Measurements from ENCODE around the gene MISP. TPM values are rescaled to one million over a fixed set of nuclear protein-coding genes. Genes with fewer than 3 reads are reported as not detected.
A peak's percentile ranks its signal among the peaks of the same experiment; 100 is the strongest.
"Not testable (repeated sequence)": the region's sequence is repeated elsewhere in the genome, so short reads cannot be mapped to it uniquely, and the experiment has no call there.

The MISP gene
- total RNA-seq (not detected), polyA plus RNA-seq (not detected), total RNA-seq (1.6 reads per million, percentile 5 among the genes with 10 or more reads in this experiment)

DNA sequence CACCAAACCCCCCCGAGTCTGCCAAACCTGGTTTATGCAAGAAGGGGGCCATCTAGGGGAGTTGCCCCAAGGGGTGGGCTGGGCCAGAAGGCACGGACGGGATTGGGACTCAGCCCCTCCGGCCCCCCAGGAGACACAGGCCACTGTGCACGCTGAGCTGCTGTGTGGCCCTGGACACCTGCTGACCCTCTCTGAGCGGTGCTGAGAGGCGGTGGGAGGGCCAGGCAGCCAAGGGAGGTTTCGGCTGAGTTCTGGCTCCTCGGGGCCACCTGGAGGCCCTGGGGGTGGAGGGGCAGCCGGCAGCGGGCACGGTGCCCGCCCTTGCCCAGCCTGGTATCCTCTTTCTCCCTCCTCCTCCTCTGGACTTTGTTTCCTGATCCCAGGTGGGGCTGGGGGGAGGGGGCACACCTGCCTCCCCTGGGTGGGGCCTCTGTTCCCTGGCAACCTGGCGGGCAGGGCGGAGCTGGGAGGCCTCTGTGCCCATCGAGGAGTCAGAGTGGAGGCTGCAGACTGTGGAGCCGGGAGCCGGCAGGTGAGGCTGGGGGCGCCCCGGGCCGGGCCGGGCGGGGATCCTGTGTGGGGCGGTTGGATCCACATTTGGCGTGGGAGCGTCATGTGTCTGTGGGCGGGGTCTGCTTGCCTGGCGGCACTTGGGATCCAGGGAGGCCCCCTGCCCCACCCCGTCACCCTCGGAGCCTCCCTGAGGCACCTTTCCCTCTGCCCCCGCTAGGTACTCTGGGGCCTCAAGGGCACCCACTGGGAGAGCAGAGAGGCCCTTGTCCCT, at the start of gene MISP:
Gene MISP, plus strand, starts transcription at position 473 of the 784 bp plus-strand sequence. CDS start 5,835 bp downstream, outside the sequence.
- Mint-ChIP-seq H3K36me3 (no peaks in the 10 kb centered on the region), H3K27ac (no peak within 1 kb of the TSS), H3K4me1 (no peaks in the 10 kb centered on the region), H3K27me3 (peaks cover 0 to 3% (median 0%) of the 10 kb centered on the region in 5 donors), H3K9me3 (peaks cover 0 to 8% (median 2%) of the 10 kb centered on the region in 11 donors), H3K4me3 (no peak within 1 kb of the TSS)
- CTCF ChIA-PET = no interaction called here
- DNase-seq (no peak), ATAC-seq (no peak)
- intact Hi-C loops (cut with micrococcal nuclease) = no loop called here
- Histone ChIP-seq H3K27ac (ENCODE audit: low read depth, low read length) (no peak within 1 kb of the TSS), H3K36me3 (ENCODE audit: control insufficient read depth in 2 of 3, insufficient read depth in 3 of 3, low read length in 3 of 3) (no peaks in the 10 kb centered on the region), H3K4me1 (ENCODE audit: control insufficient read depth in 2 of 2, insufficient read depth in 2 of 2, low read length in 2 of 2) (no peaks in the 10 kb centered on the region), H3K4me3 (ENCODE audit: low read length) (no peak within 1 kb of the TSS), H3K9me3 (ENCODE audit: control insufficient read depth in 2 of 3, low read length in 3 of 3) (peaks cover 0 to 12% (median 0%) of the 10 kb centered on the region in 3 experiments), H3K27me3 (ENCODE audit: control insufficient read depth in 2 of 2, insufficient read depth in 2 of 2, low read length in 2 of 2) (no peaks in the 10 kb centered on the region)
- POLR2A ChIA-PET = no interaction called here

DNA sequence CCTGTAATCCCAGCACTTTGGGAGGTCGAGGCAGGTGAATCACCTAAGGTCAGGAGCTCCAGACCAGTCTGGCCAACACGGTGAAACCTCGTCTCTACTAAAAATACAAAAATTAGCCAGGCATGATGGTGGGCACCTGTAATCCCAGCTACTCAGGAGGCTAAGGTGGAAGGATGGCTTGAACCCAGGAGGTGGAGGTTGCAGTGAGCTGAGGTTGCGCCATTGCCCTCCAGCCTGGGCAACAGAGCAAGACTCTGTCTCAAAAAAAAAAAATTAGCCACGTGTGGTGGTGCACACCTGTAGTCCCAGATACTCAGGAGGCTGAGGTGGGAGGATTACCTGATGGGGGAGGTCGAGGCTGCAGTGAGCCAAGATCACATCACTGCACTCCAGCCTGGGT, 48.1 kb upstream of the MISP start:
- H3K9me3 ChIP-seq (ENCODE audit: control insufficient read depth in 2 of 3, low read length in 3 of 3); POLR2A ChIA-PET; H3K4me3 ChIP-seq (ENCODE audit: low read length); ATAC-seq; H3K36me3 Mint-ChIP-seq; H3K27ac ChIP-seq (ENCODE audit: low read depth, low read length); CTCF ChIA-PET; DNase-seq; H3K36me3 ChIP-seq (ENCODE audit: control insufficient read depth in 2 of 3, insufficient read depth in 3 of 3, low read length in 3 of 3); H3K9me3 Mint-ChIP-seq; H3K4me1 ChIP-seq (ENCODE audit: control insufficient read depth in 2 of 2, insufficient read depth in 2 of 2, low read length in 2 of 2); H3K27me3 ChIP-seq (ENCODE audit: control insufficient read depth in 2 of 2, insufficient read depth in 2 of 2, low read length in 2 of 2): not testable (repeated sequence)
- peaks cover 4 to 24% (median 9%) of the 10 kb centered on the region in 5 donors for H3K27me3 Mint-ChIP-seq
- peak overlapping the region in 1 of 9 donors; percentile 13 for H3K27ac Mint-ChIP-seq
- intact Hi-C loops (cut with micrococcal nuclease) = loop anchor here in 1 of 2 donors (1.0 kb wide), 1 partner anchor 23 kb away; no protein-coding TSS in a partner anchor
- H3K4me3 Mint-ChIP-seq = peak overlapping the region in 8 of 10 donors; percentile 3 to 79 (median 43)
- peaks cover 0 to 19% (median 11%) of the 10 kb centered on the region in 7 donors for H3K4me1 Mint-ChIP-seq

DNA sequence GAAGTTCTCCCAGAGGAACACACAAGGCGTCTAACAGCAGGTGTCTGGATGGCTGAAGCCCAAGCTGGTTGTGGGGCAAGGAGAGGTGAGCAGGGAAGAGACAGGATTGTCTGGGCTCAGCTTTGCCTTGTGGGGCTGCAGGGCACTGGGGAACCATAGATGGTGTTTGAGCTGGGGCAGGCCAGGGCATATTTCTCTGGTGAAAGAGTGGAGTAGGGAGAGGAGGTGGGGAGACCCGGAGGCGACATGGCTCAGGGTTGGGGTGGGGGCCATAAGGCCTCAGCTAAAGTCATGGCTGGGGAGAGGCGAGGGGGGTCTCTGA, 47.6 kb upstream of the MISP start:
- peaks cover 0 to 5% of the 10 kb centered on the region in 2 donors for H3K27me3 ChIP-seq (ENCODE audit: control insufficient read depth in 2 of 2, insufficient read depth in 2 of 2, low read length in 2 of 2)
- peaks cover 0 to 3% (median 0%) of the 10 kb centered on the region in 5 donors for H3K36me3 Mint-ChIP-seq
- peaks cover 0 to 20% (median 12%) of the 10 kb centered on the region in 7 donors for H3K4me1 Mint-ChIP-seq
- H3K27me3 Mint-ChIP-seq = peaks cover 7 to 27% (median 9%) of the 10 kb centered on the region in 5 donors
- H3K27ac ChIP-seq (ENCODE audit: low read depth, low read length) = no peak overlapping the region
- ATAC-seq (no peak), DNase-seq (no peak)
- peak overlapping the region in 4 of 9 donors; percentile 3 to 78 (median 30) for H3K27ac Mint-ChIP-seq
- intact Hi-C loops (cut with micrococcal nuclease) = loop anchor here in 1 of 2 donors (1.0 kb wide), 1 partner anchor 23 kb away; no protein-coding TSS in a partner anchor
- no peaks in the 10 kb centered on the region for H3K36me3 ChIP-seq (ENCODE audit: control insufficient read depth in 2 of 3, insufficient read depth in 3 of 3, low read length in 3 of 3)
- H3K4me1 ChIP-seq (ENCODE audit: control insufficient read depth in 2 of 2, insufficient read depth in 2 of 2, low read length in 2 of 2) = peaks cover 0 to 6% of the 10 kb centered on the region in 2 donors
- ChIA-PET POLR2A (no interaction called here), CTCF (no interaction called here)
- no peak overlapping the region for H3K4me3 ChIP-seq (ENCODE audit: low read length)
- peaks cover 0 to 3% (median 0%) of the 10 kb centered on the region in 3 experiments for H3K9me3 ChIP-seq (ENCODE audit: control insufficient read depth in 2 of 3, low read length in 3 of 3)
- H3K9me3 Mint-ChIP-seq = peaks cover 0 to 5% (median 0%) of the 10 kb centered on the region in 11 donors
- peak overlapping the region in 7 of 10 donors; percentile 5 to 79 (median 42) for H3K4me3 Mint-ChIP-seq

DNA sequence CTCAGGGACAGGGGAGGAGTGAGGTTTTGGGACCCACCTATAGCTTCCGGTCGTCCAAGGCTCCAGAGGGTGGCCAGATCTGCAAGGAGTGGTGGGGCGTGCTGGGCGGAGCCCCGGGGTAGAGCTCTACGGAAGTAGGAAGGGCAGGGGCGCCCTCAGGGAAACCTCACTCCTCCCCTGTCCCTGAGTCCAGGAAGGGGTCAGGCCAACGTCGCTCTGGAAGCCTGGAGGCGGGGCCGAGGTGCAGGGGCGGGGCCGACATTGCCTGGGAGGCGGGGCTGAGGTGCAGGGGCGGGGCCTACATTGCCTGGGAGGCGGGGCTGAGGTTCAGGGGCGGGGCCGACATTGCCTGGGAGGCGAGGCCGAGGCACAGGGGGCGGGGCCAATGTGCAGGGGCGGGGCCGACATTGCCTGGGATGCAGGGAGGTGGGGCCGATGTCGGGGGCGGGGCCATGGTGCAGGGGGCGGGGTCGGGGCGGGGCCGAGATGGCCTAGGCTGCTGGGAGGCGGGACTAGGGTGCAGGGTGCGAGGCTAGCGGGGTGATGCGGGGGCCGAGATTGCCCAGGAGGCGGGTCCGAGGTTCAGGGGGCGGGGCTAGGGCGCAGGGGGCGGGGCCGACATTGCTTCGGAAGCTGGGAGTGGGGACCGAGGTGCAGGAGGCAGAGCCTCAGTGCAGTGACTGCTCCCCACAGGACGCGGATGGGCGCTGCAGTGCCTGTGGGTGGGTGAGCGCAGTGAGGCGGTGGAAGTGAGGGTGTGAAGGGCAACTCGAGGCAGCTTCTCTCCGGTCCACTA, 47.1 kb upstream of the MISP start:
- H3K4me1 Mint-ChIP-seq = peaks cover 0 to 20% (median 12%) of the 10 kb centered on the region in 7 donors
- DNase-seq = peak; percentile 42 to 73 (median 50)
- ATAC-seq = peak; percentile 93
- Histone ChIP-seq H3K27me3 (ENCODE audit: control insufficient read depth in 2 of 2, insufficient read depth in 2 of 2, low read length in 2 of 2) (peaks cover 0 to 5% of the 10 kb centered on the region in 2 donors), H3K4me3 (ENCODE audit: low read length) (peak overlapping the region; percentile 13), H3K27ac (ENCODE audit: low read depth, low read length) (no peak overlapping the region), H3K4me1 (ENCODE audit: control insufficient read depth in 2 of 2, insufficient read depth in 2 of 2, low read length in 2 of 2) (peaks cover 0 to 6% of the 10 kb centered on the region in 2 donors), H3K9me3 (ENCODE audit: control insufficient read depth in 2 of 3, low read length in 3 of 3) (peaks cover 0 to 3% (median 0%) of the 10 kb centered on the region in 3 experiments), H3K36me3 (ENCODE audit: control insufficient read depth in 2 of 3, insufficient read depth in 3 of 3, low read length in 3 of 3) (no peaks in the 10 kb centered on the region)
- intact Hi-C loops (cut with micrococcal nuclease) = loop anchor here (1.0 kb wide), 1 partner anchor 24 kb away; no protein-coding TSS in a partner anchor
- peaks cover 0 to 5% (median 0%) of the 10 kb centered on the region in 11 donors for H3K9me3 Mint-ChIP-seq
- peaks cover 0 to 3% (median 0%) of the 10 kb centered on the region in 5 donors for H3K36me3 Mint-ChIP-seq
- POLR2A ChIA-PET = no interaction called here
- peak overlapping the region in 1 of 9 donors; percentile 3 for H3K27ac Mint-ChIP-seq
- H3K27me3 Mint-ChIP-seq = peaks cover 5 to 27% (median 9%) of the 10 kb centered on the region in 5 donors
- CTCF ChIA-PET = no interaction called here
- peak overlapping the region in 7 of 10 donors; percentile 17 to 79 (median 42) for H3K4me3 Mint-ChIP-seq

DNA sequence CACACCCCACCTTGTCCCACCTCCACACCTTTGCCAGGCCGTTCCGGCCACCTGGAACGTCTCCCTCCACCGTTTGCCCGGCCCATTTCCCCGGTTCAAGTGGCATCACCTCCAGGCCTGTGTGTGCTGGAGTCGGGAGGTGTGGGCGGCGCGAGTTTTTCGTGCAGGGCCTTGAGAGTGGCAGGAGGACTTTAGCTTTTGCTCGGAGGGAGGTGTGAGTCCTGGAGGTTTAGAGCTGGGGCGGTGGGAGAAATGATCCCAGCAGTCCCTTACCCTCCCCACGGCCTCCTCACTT, 46.5 kb upstream of the MISP start:
- Histone ChIP-seq H3K27me3 (ENCODE audit: control insufficient read depth in 2 of 2, insufficient read depth in 2 of 2, low read length in 2 of 2) (peaks cover 0 to 5% of the 10 kb centered on the region in 2 donors), H3K36me3 (ENCODE audit: control insufficient read depth in 2 of 3, insufficient read depth in 3 of 3, low read length in 3 of 3) (no peaks in the 10 kb centered on the region), H3K4me3 (ENCODE audit: low read length) (peak overlapping the region; percentile 13), H3K4me1 (ENCODE audit: control insufficient read depth in 2 of 2, insufficient read depth in 2 of 2, low read length in 2 of 2) (peaks cover 0 to 6% of the 10 kb centered on the region in 2 donors), H3K27ac (ENCODE audit: low read depth, low read length) (no peak overlapping the region), H3K9me3 (ENCODE audit: control insufficient read depth in 2 of 3, low read length in 3 of 3) (peaks cover 0 to 3% (median 0%) of the 10 kb centered on the region in 3 experiments)
- Mint-ChIP-seq H3K9me3 (peaks cover 0 to 5% (median 0%) of the 10 kb centered on the region in 11 donors), H3K27ac (no peak overlapping the region), H3K4me1 (peaks cover 0 to 20% (median 12%) of the 10 kb centered on the region in 7 donors), H3K36me3 (peaks cover 0 to 3% (median 0%) of the 10 kb centered on the region in 5 donors), H3K27me3 (peaks cover 5 to 27% (median 9%) of the 10 kb centered on the region in 5 donors), H3K4me3 (peak overlapping the region in 4 of 10 donors; percentile 27 to 79 (median 50))
- DNase-seq = no peak
- CTCF ChIA-PET = no interaction called here
- POLR2A ChIA-PET = no interaction called here
- intact Hi-C loops (cut with micrococcal nuclease) = loop anchor here in 1 of 2 donors (1.0 kb wide), 1 partner anchor 24 kb away; no protein-coding TSS in a partner anchor
- ATAC-seq = no peak

Data from naive thymus-derived CD4-positive, alpha-beta T cell (primary cell).